HepG2 (cell line): ENCODE measurements around the gene ATRAID. TPM values are rescaled to one million over a fixed set of nuclear protein-coding genes. Genes with fewer than 3 reads are reported as not detected.
A peak's percentile ranks its signal among the peaks of the same experiment; 100 is the strongest.

Experiments
- ATAC-seq: fragments of 200-7000 bp; cut with Tn5 transposase; 3 replicates; pipeline ENCODE4 v1.9.1; 2020; ENCODE audit warnings: mild to moderate bottlenecking, moderate library complexity
- BruUV-seq: library from RNA; stranded (reverse); fragments of 400-500 nt; replicated peaks from 2 replicates; lab custom pipeline; 2021; lab: Mats Ljungman, UMichigan
- CTCF ChIA-PET: fragments of 300-600 bp; formaldehyde crosslinking; extraction: SDS; loops from one replicate; lab custom pipeline; 2021; ENCODE audit warnings: low total read pairs, inconsistent platforms, low intra/inter-chr PET ratio; lab: Yijun Ruan, JAX
- POLR2A ChIA-PET: fragments of 350-600 bp; sonication (Branson Sonifier 250); formaldehyde crosslinking; loops from one replicate; lab custom pipeline; 2020; ENCODE audit warnings: antibody characterized with exemption, inconsistent platforms; lab: Yijun Ruan, JAX
- DNase-seq: peaks from one replicate; pipeline ENCODE4 v3.0.0-alpha.2; 2015; ENCODE audit warnings: low spot score
- FAIRE-seq: peaks from 3 replicates; lab custom pipeline; 2011; peaks lifted over from hg19 to GRCh38; lab: Jason Lieb, UNC
- H2AFZ ChIP-seq: one replicate; pipeline ENCODE4 v1.6.1; 2011; ENCODE audit warnings: low read length, inconsistent platforms
- H3K27ac ChIP-seq: fragments of 300-600 bp; 3 replicates; pipeline ENCODE4 v1.8.0; 2011; ENCODE audit warnings: mixed run types, mild to moderate bottlenecking, mixed read lengths, low read length, inconsistent platforms; ENCODE audit not compliant: insufficient read depth; ENCODE audit errors: extremely low read length
- H3K27me3 ChIP-seq, 2 experiments: fragments of 200-600 bp in 1 of 2; 2 replicates in 1 of 2; 3 replicates in 1 of 2; pipeline versions ENCODE4 v1.6.0 to v1.8.0; 2011; ENCODE audit warnings: low read length in 2 of 2, mild to moderate bottlenecking in 2 of 2, moderate library complexity in 2 of 2, inconsistent platforms in 1 of 2; ENCODE audit not compliant: insufficient read depth in 2 of 2, control insufficient read depth in 1 of 2
- H3K36me3 ChIP-seq, 2 experiments: fragments of 200-600 bp in 1 of 2; replicated peaks in 1 of 2; 2 replicates in 1 of 2; 3 replicates in 1 of 2; pipeline versions ENCODE4 v1.5.1 to v1.8.0; 2011; ENCODE audit warnings: low read length in 2 of 2, inconsistent platforms in 1 of 2; ENCODE audit not compliant: insufficient read depth in 2 of 2, control insufficient read depth in 1 of 2
- H3K4me1 ChIP-seq: 2 replicates; pipeline ENCODE4 v1.5.1; 2012; ENCODE audit warnings: low read length, inconsistent platforms; ENCODE audit not compliant: insufficient read depth
- H3K4me2 ChIP-seq: 2 replicates; pipeline ENCODE4 v1.6.0; 2011; ENCODE audit warnings: low read depth, low read length, inconsistent platforms
- H3K4me3 ChIP-seq, 3 experiments: fragments of 200-600 bp in 1 of 3; sonication (generic), shearing (Covaris generic) in 1 of 3; replicated peaks in 1 of 3; 2 replicates each; pipeline ENCODE4 v1.5.1; 2011 to 2016; ENCODE audit warnings: low read length in 3 of 3, inconsistent platforms in 2 of 3, low read depth in 2 of 3, mild to moderate bottlenecking in 2 of 3, control low read depth in 1 of 3, mixed read lengths in 1 of 3; ENCODE audit not compliant: insufficient read depth in 1 of 3
- H3K79me2 ChIP-seq: one replicate; pipeline ENCODE4 v1.6.1; 2011; ENCODE audit warnings: low read length, inconsistent platforms; ENCODE audit not compliant: insufficient read depth
- H3K9ac ChIP-seq: 2 replicates; pipeline ENCODE4 v1.6.0; 2011; ENCODE audit warnings: mild to moderate bottlenecking, low read depth, low read length, inconsistent platforms; ENCODE audit not compliant: insufficient read depth
- H3K9me3 ChIP-seq: 2 replicates; pipeline ENCODE4 v1.5.1; 2012; ENCODE audit warnings: mild to moderate bottlenecking, low read length
- H4K20me1 ChIP-seq: 2 replicates; pipeline ENCODE4 v1.6.0; 2011; ENCODE audit warnings: inconsistent platforms, mild to moderate bottlenecking, low read length, moderate library complexity; ENCODE audit not compliant: insufficient read depth
- AKAP8 ChIP-seq: sonication (generic); formaldehyde crosslinking; IDR thresholded peaks from 2 replicates; pipeline ENCODE4 v1.5.1; 2020; ENCODE audit warnings: mild to moderate bottlenecking, missing genetic modification reagents
- EHMT2 ChIP-seq: fragments of 200-600 bp; sonication (generic); IDR thresholded peaks from 2 replicates; pipeline ENCODE4 v1.7.0; 2017; ENCODE audit warnings: antibody characterized with exemption, low read depth, low read length, borderline replicate concordance
- FOSL2 ChIP-seq: sonication (generic); formaldehyde crosslinking; IDR thresholded peaks from 2 replicates; pipeline ENCODE4 v1.4.0; 2020; ENCODE audit warnings: missing genetic modification reagents
- GATAD2A ChIP-seq: IDR thresholded peaks from 2 replicates; pipeline ENCODE4 v1.6.1; 2016
- HNF4G ChIP-seq, 2 experiments: sonication (generic) in 1 of 2; formaldehyde crosslinking in 1 of 2; IDR thresholded peaks; 2 replicates each; pipeline versions ENCODE4 v1.4.0 to v1.6.1; 2011 to 2020; ENCODE audit warnings: borderline replicate concordance in 2 of 2, low read depth in 2 of 2, mild to moderate bottlenecking in 2 of 2, low read length in 1 of 2, missing genetic modification reagents in 1 of 2, moderate library complexity in 1 of 2
- HOXA5 ChIP-seq: sonication (generic); formaldehyde crosslinking; IDR thresholded peaks from 2 replicates; pipeline ENCODE4 v1.4.0; 2020; ENCODE audit warnings: missing genetic modification reagents
- MAFF ChIP-seq: IDR thresholded peaks from 2 replicates; pipeline ENCODE4 v1.6.1; 2011; ENCODE audit warnings: low read depth, low read length, improper control_type of control experiment
- MAFG ChIP-seq: sonication (generic); formaldehyde crosslinking; IDR thresholded peaks from 2 replicates; pipeline ENCODE4 v1.5.1; 2020; ENCODE audit warnings: mild to moderate bottlenecking, missing genetic modification reagents
- MEIS1 ChIP-seq: sonication (generic); formaldehyde crosslinking; IDR thresholded peaks from 2 replicates; pipeline ENCODE4 v1.9.0; 2021; ENCODE audit warnings: mild to moderate bottlenecking, missing genetic modification reagents, moderate library complexity, borderline replicate concordance
- MEIS2 ChIP-seq: sonication (generic); formaldehyde crosslinking; IDR thresholded peaks from 2 replicates; pipeline ENCODE4 v1.9.0; 2021; ENCODE audit warnings: mild to moderate bottlenecking, missing genetic modification reagents
- MIER3 ChIP-seq: IDR thresholded peaks from 2 replicates; pipeline ENCODE4 v1.6.1; 2016; ENCODE audit warnings: missing compliant biosample characterization, borderline replicate concordance
- PTBP1 ChIP-seq: fragments of 200-400 bp; formaldehyde crosslinking; IDR thresholded peaks from 2 replicates; pipeline ENCODE4 v1.6.1; 2018; ENCODE audit warnings: low read length, low read depth; ENCODE audit not compliant: poor library complexity, severe bottlenecking
- SIN3B ChIP-seq: fragments of 150-350 bp; IDR thresholded peaks from 2 replicates; pipeline ENCODE4 v1.6.1; 2014; ENCODE audit warnings: low read length
- TGIF2 ChIP-seq: IDR thresholded peaks from 2 replicates; pipeline ENCODE4 v1.6.1; 2016; ENCODE audit warnings: control low read depth, missing compliant biosample characterization
- THAP11 ChIP-seq: IDR thresholded peaks from 2 replicates; pipeline ENCODE4 v1.6.1; 2016; ENCODE audit warnings: missing biosample characterization, missing genetic modification reagents
- ZBTB25 ChIP-seq: IDR thresholded peaks from 2 replicates; pipeline ENCODE4 v1.6.1; 2018; ENCODE audit warnings: missing genetic modification reagents
- ZFX ChIP-seq: sonication (generic); formaldehyde crosslinking; IDR thresholded peaks from 2 replicates; pipeline ENCODE4 v1.4.0; 2020; ENCODE audit warnings: mild to moderate bottlenecking, low read depth, missing genetic modification reagents, moderate library complexity
- ZNF260 ChIP-seq: sonication (generic); formaldehyde crosslinking; IDR thresholded peaks from 2 replicates; pipeline ENCODE4 v1.4.0; 2020; ENCODE audit warnings: missing genetic modification reagents, low read depth, mild to moderate bottlenecking, borderline replicate concordance
- ZNF296 ChIP-seq: sonication (generic); formaldehyde crosslinking; conservative IDR thresholded peaks from 2 replicates; pipeline ENCODE4 v1.5.0; 2020; ENCODE audit warnings: mild to moderate bottlenecking, missing genetic modification reagents
- ZNF501 ChIP-seq: sonication (generic); formaldehyde crosslinking; IDR thresholded peaks from 2 replicates; pipeline ENCODE4 v1.5.1; 2020; ENCODE audit warnings: mild to moderate bottlenecking, moderate library complexity, missing genetic modification reagents
- ZNF530 ChIP-seq: sonication (generic); formaldehyde crosslinking; IDR thresholded peaks from 2 replicates; pipeline ENCODE4 v1.5.0; 2020; ENCODE audit warnings: low read depth, mild to moderate bottlenecking, missing genetic modification reagents
- ZNF577 ChIP-seq: sonication (generic); formaldehyde crosslinking; IDR thresholded peaks from 2 replicates; pipeline ENCODE4 v1.4.0; 2020; ENCODE audit warnings: mild to moderate bottlenecking, low read depth, missing genetic modification reagents, borderline replicate concordance
- ZNF83 ChIP-seq: sonication (generic); formaldehyde crosslinking; IDR thresholded peaks from 2 replicates; pipeline ENCODE4 v1.4.0; 2020; ENCODE audit warnings: missing genetic modification reagents, mild to moderate bottlenecking, borderline replicate concordance
- WGBS: methylation state at CpG from one replicate; pipeline ENCODE4 v1.1.6; 2017; ENCODE audit warnings: low lambda C conversion rate; 5-methylcytosine and 5-hydroxymethylcytosine counted together
- in situ Hi-C: cut with HindIII; loops from 2 replicates; pipeline ENCODE4 v1.10.0; 2017; ENCODE audit warnings: low pct_unique_long_range_greater_than_20kb; ENCODE audit not compliant: extremely low pct_ligation_motif_present
- intact Hi-C: fragments of 100-400 bp; cut with micrococcal nuclease; formaldehyde crosslinking; loops from one replicate; pipeline ENCODE4 v1.10.0; 2022; ENCODE audit not compliant: unreplicated experiment
- polyA plus RNA-seq, 8 experiments: library from polyadenylated mRNA; depleted of rRNA in 3 of 8; stranded (reverse) in 7 of 8; unstranded in 1 of 8; fragments of >200 nt; fragmentation: Illumina TruSeq in 4 of 8; extraction: Trizol in 4 of 8; gene quantifications; 2 replicates each; pipeline versions ENCODE4 v1.2.1 to v1.2.3, GENCODE V29; 2011 to 2016; ENCODE audit warnings: low read depth in 4 of 8, missing spikeins in 1 of 8, mixed read lengths in 1 of 8; ENCODE audit not compliant: insufficient read depth in 1 of 8
- total RNA-seq, 5 experiments: library from RNA; depleted of rRNA; stranded (reverse); fragments of >200 nt; fragmentation: Illumina TruSeq; extraction: Trizol; gene quantifications; 2 replicates each; pipeline ENCODE4 v1.2.3, GENCODE V29; 2016; ENCODE audit warnings: low read depth in 1 of 5

ATRAID gene
- total and polyA plus RNA-seq, 2 of the 13 experiments (the other 11 are each of a cell fraction or from before 2014, with no cell fraction given) = 207 to 382 TPM

- no peaks in the 10 kb centered on the region for H4K20me1 ChIP-seq
- H3K9me3 ChIP-seq = no peaks in the 10 kb centered on the region
- CTCF ChIA-PET = no interaction called here
- intact Hi-C loops (no loop called here), in situ Hi-C loops (no loop called here)
- FAIRE-seq (peak; percentile 34), DNase-seq (peak; percentile 50), ATAC-seq (peak; percentile 54)
- WGBS = 53% methylated on average over 15 of the region's 15 CpGs
- no peaks in the 10 kb centered on the region for H3K27me3 ChIP-seq
- peak overlapping the region; percentile 72 for H3K4me2 ChIP-seq
- peaks cover 64% of the 10 kb centered on the region for H3K4me1 ChIP-seq
- peak overlapping the region; percentile 54 for H3K27ac ChIP-seq
- POLR2A ChIA-PET = interaction anchor here (1.0 to 1.3 kb wide), 3 partner anchors 11 to 50 kb away, joined by 3 to 5 read pairs (median 3); partner anchors contain the start of genes ATRAID and SLC5A6
- TSS peak; percentile 82 for BruUV-seq
- no peaks in the 10 kb centered on the region for H3K79me2 ChIP-seq
- no peaks in the 10 kb centered on the region for H3K36me3 ChIP-seq
- H3K9ac ChIP-seq = peak overlapping the region; percentile 53
- H2AFZ ChIP-seq = peak overlapping the region; percentile 90
- H3K4me3 ChIP-seq = peak overlapping the region; percentile 17 to 32 (median 26); a peak in 4 of 6 replicates
- peak; percentile 37; the same call in 1 of the 2 replicates for TF ChIP-seq MAFF
- TF ChIP-seq ZNF296 = no peak
- TF ChIP-seq MEIS1 (CRISPR knock-in tag) = 0 out of 2 replicates have a peak, but pooled peaks have one; percentile 55
- TF ChIP-seq AKAP8 (CRISPR knock-in tag) = no peak
- peak; percentile 36; the same call in 1 of the 2 replicates for TF ChIP-seq TGIF2
- TF ChIP-seq EHMT2 = no peak
- TF ChIP-seq ZNF577 (CRISPR knock-in tag) = no peak
- 0 out of 2 replicates have a peak, but pooled peaks have one; percentile 34 for TF ChIP-seq MEIS2
- TF ChIP-seq ZNF501 (CRISPR knock-in tag) = peak; percentile 51; the same call in 1 of the 2 replicates
- no peak for TF ChIP-seq HOXA5 (CRISPR knock-in tag)
- TF ChIP-seq SIN3B = no peak
- 0 out of 2 replicates have a peak, but pooled peaks have one; percentile 24 for TF ChIP-seq ZFX (CRISPR knock-in tag)
- no peak for TF ChIP-seq ZNF530
- no peak for TF ChIP-seq HNF4G (IDR thresholded peaks at IDR 0.05; ENCODE audit: borderline replicate concordance, low read depth, low read length)
- no peak for TF ChIP-seq HNF4G (CRISPR knock-in tag; IDR thresholded peaks at IDR 0.05; ENCODE audit: borderline replicate concordance, low read depth)
- TF ChIP-seq MIER3 (CRISPR knock-in tag) = no peak
- peak; percentile 61 for TF ChIP-seq FOSL2
- 0 out of 2 replicates have a peak, but pooled peaks have one; percentile 32 for TF ChIP-seq MAFG
- TF ChIP-seq ZNF260 (CRISPR knock-in tag) = no peak
- 0 out of 2 replicates have a peak, but pooled peaks have one; percentile 8 for TF ChIP-seq GATAD2A (CRISPR knock-in tag)
- no peak for TF ChIP-seq ZNF83
- no peak for TF ChIP-seq THAP11
- no peak for TF ChIP-seq PTBP1
- no peak for TF ChIP-seq ZBTB25 (CRISPR knock-in tag)
Observed at GRCh38 chr2:27162151-27163121, 49.4 kb upstream of the ATRAID start.
